Smooth muscle cell (in vitro differentiated cells): ENCODE measurements around the gene SLC17A9. TPM values are rescaled to one million over a fixed set of nuclear protein-coding genes. Genes with fewer than 3 reads are reported as not detected.

Source experiments
- DNase-seq: peaks from one replicate; lab custom pipeline; 2025; ENCODE audit not compliant: unreplicated experiment; lab: John Stamatoyannopoulos, UW
- H2AFZ ChIP-seq: fragments of 200-600 bp; sonication (generic); 2 replicates; pipeline ENCODE4 v1.6.0; 2016; ENCODE audit warnings: antibody characterized with exemption, low read depth, mild to moderate bottlenecking
- H3F3A ChIP-seq: fragments of 200-600 bp; sonication (generic); 2 replicates; pipeline ENCODE4 v1.6.0; 2017; ENCODE audit warnings: antibody characterized with exemption, low read depth
- H3K27ac ChIP-seq: fragments of 200-600 bp; sonication (generic); 2 replicates; pipeline ENCODE4 v1.5.1; 2016; ENCODE audit warnings: low read depth, mild to moderate bottlenecking
- H3K27me3 ChIP-seq: fragments of 200-600 bp; sonication (generic); 2 replicates; pipeline ENCODE4 v1.6.1; 2016; ENCODE audit warnings: low read depth, mild to moderate bottlenecking
- H3K36me3 ChIP-seq: fragments of 200-600 bp; sonication (generic); 2 replicates; pipeline ENCODE4 v1.5.1; 2016; ENCODE audit warnings: low read depth
- H3K4me1 ChIP-seq: fragments of 200-600 bp; sonication (generic); 2 replicates; pipeline ENCODE4 v1.5.1; 2016; ENCODE audit warnings: low read depth
- H3K4me2 ChIP-seq: fragments of 200-600 bp; sonication (generic); 2 replicates; pipeline ENCODE4 v1.6.0; 2016; ENCODE audit warnings: mild to moderate bottlenecking
- H3K4me3 ChIP-seq: fragments of 200-600 bp; sonication (generic); 2 replicates; pipeline ENCODE4 v1.5.1; 2016; ENCODE audit warnings: mild to moderate bottlenecking
- H3K79me2 ChIP-seq: fragments of 200-600 bp; sonication (generic); 2 replicates; pipeline ENCODE4 v1.6.0; 2016; ENCODE audit warnings: low read depth, mild to moderate bottlenecking
- H3K9ac ChIP-seq: fragments of 200-600 bp; sonication (generic); 2 replicates; pipeline ENCODE4 v1.6.0; 2016; ENCODE audit warnings: low read depth
- H3K9me3 ChIP-seq: fragments of 200-600 bp; sonication (generic); replicated peaks from 2 replicates; pipeline ENCODE4 v1.5.1; 2016; ENCODE audit warnings: low read depth
- H4K20me1 ChIP-seq: fragments of 200-600 bp; sonication (generic); 2 replicates; pipeline ENCODE4 v1.6.0; 2016; ENCODE audit warnings: low read depth
- whole genome bisulfite sequencing: methylation state at CpG from one replicate; pipeline ENCODE4 v1.1.7; 2016; ENCODE audit warnings: low lambda C conversion rate; 5-methylcytosine and 5-hydroxymethylcytosine counted together
- polyA plus RNA-seq: library from polyadenylated mRNA; unstranded; fragments of >200 nt; fragmentation: Nextera tagmentation; extraction: Ambion mirVana; gene quantifications from 2 replicates; pipeline ENCODE4 v1.2.1, GENCODE V29; 2016
- total RNA-seq: library from RNA; depleted of rRNA; stranded (reverse); fragments of >200 nt; gene quantifications from 2 replicates; pipeline ENCODE4 v1.2.3, GENCODE V29; 2014
- TF ChIP-seq, protein P1 (sequence below): fragments of 200-600 bp; sonication (generic); IDR thresholded peaks from 2 replicates; pipeline ENCODE4 v1.5.1; 2017; ENCODE audit warnings: borderline replicate concordance, mild to moderate bottlenecking, antibody characterized with exemption; ENCODE audit not compliant: insufficient read depth, poor library complexity, severe bottlenecking

Gene SLC17A9
- total and polyA plus RNA-seq, 2 experiments from 2014 or later = 32.5 to 96.7 TPM

DNA sequence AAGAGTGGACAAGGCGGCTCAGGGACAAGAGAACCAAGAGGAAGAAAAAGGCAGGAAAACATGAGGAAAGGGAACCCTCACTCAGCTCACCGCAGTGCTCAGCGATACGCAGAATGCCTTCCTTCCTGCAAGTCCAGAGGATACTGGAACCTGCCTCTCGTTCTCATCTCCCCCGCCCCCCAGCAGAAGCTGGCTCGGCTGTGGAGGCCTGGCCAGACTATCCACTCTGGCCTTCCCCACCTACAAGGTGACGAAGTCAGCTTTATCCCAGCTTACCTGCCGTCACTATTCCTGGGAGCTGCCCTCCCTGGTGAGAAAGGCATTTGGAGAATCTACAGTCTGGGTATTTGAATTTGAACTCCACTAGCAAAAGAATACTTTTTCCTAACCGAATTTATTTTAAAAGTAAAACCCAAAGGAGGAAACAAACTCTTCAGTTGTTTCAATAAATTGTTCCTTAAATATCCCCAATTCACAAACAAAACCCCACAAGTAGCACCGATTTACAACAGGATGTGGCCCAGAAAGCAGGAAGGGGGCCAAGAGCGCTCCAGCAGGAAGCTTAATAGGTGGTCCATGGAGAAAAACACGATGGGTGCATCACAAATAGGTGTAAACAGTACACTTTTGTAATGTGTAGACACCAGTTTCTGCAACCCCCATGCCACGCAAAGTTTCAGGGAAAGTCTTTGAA, 24.1 kb upstream of the SLC17A9 start:
- Histone ChIP-seq H3F3A (peaks cover 28% of the 10 kb centered on the region), H3K4me3 (peak overlapping the region; percentile 61), H3K27me3 (no peaks in the 10 kb centered on the region), H3K4me2 (peak overlapping the region; percentile 89), H3K27ac (peak overlapping the region; percentile 80), H3K9me3 (no peaks in the 10 kb centered on the region), H4K20me1 (peaks cover 80% of the 10 kb centered on the region), H3K9ac (peak overlapping the region; percentile 63), H3K36me3 (no peaks in the 10 kb centered on the region), H3K79me2 (peaks cover 94% of the 10 kb centered on the region), H2AFZ (no peak overlapping the region), H3K4me1 (peaks cover 34% of the 10 kb centered on the region)
- no peak for DNase-seq
- TF ChIP-seq, protein P1, sequence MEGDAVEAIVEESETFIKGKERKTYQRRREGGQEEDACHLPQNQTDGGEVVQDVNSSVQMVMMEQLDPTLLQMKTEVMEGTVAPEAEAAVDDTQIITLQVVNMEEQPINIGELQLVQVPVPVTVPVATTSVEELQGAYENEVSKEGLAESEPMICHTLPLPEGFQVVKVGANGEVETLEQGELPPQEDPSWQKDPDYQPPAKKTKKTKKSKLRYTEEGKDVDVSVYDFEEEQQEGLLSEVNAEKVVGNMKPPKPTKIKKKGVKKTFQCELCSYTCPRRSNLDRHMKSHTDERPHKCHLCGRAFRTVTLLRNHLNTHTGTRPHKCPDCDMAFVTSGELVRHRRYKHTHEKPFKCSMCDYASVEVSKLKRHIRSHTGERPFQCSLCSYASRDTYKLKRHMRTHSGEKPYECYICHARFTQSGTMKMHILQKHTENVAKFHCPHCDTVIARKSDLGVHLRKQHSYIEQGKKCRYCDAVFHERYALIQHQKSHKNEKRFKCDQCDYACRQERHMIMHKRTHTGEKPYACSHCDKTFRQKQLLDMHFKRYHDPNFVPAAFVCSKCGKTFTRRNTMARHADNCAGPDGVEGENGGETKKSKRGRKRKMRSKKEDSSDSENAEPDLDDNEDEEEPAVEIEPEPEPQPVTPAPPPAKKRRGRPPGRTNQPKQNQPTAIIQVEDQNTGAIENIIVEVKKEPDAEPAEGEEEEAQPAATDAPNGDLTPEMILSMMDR = no peak
- 41% methylated on average over 14 of the region's 14 CpGs for WGBS

DNA sequence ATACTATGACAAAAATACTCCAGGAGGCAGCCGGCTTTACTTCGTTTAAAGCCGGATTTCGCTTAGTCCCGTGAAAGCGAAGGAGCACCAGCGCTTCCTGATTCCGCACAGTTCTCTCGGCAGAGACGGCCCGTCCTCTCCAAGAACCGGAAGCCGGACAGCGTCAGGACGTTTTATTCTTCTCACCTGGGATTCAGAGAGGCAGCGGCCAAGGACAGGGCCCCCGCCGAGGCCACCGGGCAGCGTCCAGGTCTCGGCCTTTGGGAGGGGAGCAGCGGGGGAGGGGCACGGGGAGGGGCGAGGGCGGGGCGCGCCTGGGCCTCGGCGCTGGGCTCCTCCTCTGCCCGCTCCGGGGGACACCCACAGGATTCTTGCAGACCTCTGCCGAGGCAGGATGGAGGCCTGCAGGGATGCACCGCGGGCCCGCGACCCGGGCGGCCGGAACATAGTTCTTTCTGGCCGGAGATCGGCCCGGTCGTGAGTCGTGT, 23.4 kb upstream of the SLC17A9 start:
- TF ChIP-seq, protein P1 = no peak
- peaks cover 94% of the 10 kb centered on the region for H3K79me2 ChIP-seq
- H3F3A ChIP-seq = peaks cover 21% of the 10 kb centered on the region
- DNase-seq = peak; percentile 43
- WGBS = 2% methylated on average over 44 of the region's 44 CpGs
- H3K36me3 ChIP-seq = no peaks in the 10 kb centered on the region
- peak overlapping the region; percentile 80 for H3K27ac ChIP-seq
- H4K20me1 ChIP-seq = peaks cover 80% of the 10 kb centered on the region
- H2AFZ ChIP-seq = peak overlapping the region; percentile 6
- H3K9ac ChIP-seq = peak overlapping the region; percentile 63
- peaks cover 27% of the 10 kb centered on the region for H3K4me1 ChIP-seq
- no peaks in the 10 kb centered on the region for H3K9me3 ChIP-seq
- peak overlapping the region; percentile 61 for H3K4me3 ChIP-seq
- H3K4me2 ChIP-seq = peak overlapping the region; percentile 89
- no peaks in the 10 kb centered on the region for H3K27me3 ChIP-seq

DNA sequence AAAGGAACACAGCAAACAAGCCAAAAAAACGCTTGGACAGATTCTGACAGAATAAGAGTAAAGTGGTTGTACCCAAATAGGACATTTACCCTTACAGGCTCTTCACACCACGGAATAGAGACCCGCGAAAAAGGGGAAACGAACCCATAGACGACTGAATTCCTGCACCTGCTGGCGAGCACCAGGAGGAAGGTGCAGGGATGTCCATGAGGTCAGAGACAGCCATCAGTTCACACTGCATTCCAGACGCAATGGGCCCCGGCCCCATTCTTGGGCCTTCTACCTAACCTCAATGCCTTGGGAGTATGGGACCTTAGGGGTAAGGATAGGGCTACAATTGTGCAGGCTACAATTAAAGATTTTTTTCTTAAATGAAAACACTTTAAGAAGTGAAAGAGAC, 21.0 kb upstream of the SLC17A9 start:
- Histone ChIP-seq H3K27ac (peak overlapping the region; percentile 80), H3K27me3 (no peaks in the 10 kb centered on the region), H3K4me1 (peaks cover 29% of the 10 kb centered on the region), H3K9me3 (no peaks in the 10 kb centered on the region), H3K4me2 (no peak overlapping the region), H3K36me3 (no peaks in the 10 kb centered on the region), H3F3A (peaks cover 22% of the 10 kb centered on the region), H3K4me3 (no peak overlapping the region), H4K20me1 (peaks cover 86% of the 10 kb centered on the region), H3K79me2 (peaks cover 96% of the 10 kb centered on the region), H2AFZ (no peak overlapping the region), H3K9ac (no peak overlapping the region)
- no peak for DNase-seq
- WGBS = 85% methylated on average over 9 of the region's 9 CpGs
- TF ChIP-seq, protein P1 = no peak

DNA sequence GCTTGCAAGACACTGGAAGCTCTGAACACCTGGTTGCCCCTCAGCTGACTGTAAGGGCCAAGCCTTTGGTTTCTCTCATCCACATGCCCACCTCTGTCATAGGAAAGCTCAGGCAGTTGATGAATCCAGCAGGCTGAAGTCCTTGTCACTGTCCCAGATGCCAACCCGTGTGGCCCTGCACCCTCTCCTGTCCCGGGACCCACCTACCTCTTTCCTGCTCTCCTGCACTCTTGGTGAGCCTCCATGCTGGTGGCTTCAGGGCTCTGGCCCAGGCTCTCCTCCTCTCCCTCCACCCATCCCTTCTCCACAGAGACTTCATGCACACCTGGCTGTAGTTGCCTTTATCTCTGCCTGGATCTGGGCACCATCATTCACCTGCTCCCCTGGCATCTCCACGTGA, 18.5 kb upstream of the SLC17A9 start:
- TF ChIP-seq, protein P1 = no peak
- H3K4me1 ChIP-seq = peaks cover 20% of the 10 kb centered on the region
- no peak overlapping the region for H3K27ac ChIP-seq
- H4K20me1 ChIP-seq = peaks cover 72% of the 10 kb centered on the region
- H3K36me3 ChIP-seq = no peaks in the 10 kb centered on the region
- no peak for DNase-seq
- no peak overlapping the region for H3K4me3 ChIP-seq
- no peak overlapping the region for H3K4me2 ChIP-seq
- H3F3A ChIP-seq = peaks cover 27% of the 10 kb centered on the region
- no peaks in the 10 kb centered on the region for H3K27me3 ChIP-seq
- WGBS = 74% methylated on average over 3 of the region's 3 CpGs
- no peak overlapping the region for H3K9ac ChIP-seq
- H3K79me2 ChIP-seq = peaks cover 89% of the 10 kb centered on the region
- H3K9me3 ChIP-seq = no peaks in the 10 kb centered on the region
- H2AFZ ChIP-seq = no peak overlapping the region
